Measurements from ENCODE around the gene ADAMTS18.
"Not testable (repeated sequence)": the region's sequence is repeated elsewhere in the genome, so short reads cannot be mapped to it uniquely, and the experiment has no call there.

The ADAMTS18 gene

DNA sequence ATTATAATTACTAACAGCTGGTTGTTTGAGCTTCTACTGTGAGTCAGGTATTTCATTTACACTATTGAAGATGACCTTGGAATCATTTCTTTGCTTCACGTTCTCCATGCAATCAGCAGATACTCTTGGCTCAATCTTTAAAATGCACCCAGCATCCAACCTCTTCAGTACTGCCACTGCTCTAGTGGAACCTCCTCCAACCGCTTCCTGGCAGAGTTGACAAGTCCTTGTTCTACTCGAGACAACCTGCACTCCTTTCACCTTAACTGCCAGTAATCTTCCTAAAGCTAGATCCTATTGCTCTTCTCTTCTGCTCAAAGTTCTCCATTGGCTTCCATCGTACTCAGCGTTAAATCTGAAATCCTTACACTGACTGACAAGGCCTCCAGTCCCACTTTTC lies 149.2 kb downstream of the ADAMTS18 start:
- Histone ChIP-seq H3K4me1 (ENCODE audit: low read length) (no peaks in the 10 kb centered on the region), H3K9me3 (ENCODE audit: insufficient read depth, low read length) (no peaks in the 10 kb centered on the region), H2AFZ (ENCODE audit: low read depth, low read length) (no peak overlapping the region), H3K27me3 (ENCODE audit: low read depth, low read length) (peaks cover 10% of the 10 kb centered on the region), H3K4me3 (ENCODE audit: low read length) (no peak overlapping the region), H3K27ac (ENCODE audit: low read length) (no peak overlapping the region), H4K20me1 (ENCODE audit: insufficient read depth, low read length) (no peaks in the 10 kb centered on the region), H3K79me2 (ENCODE audit: low read length) (no peaks in the 10 kb centered on the region), H3K4me2 (ENCODE audit: low read length) (no peak overlapping the region), H3K36me3 (replicated peaks; ENCODE audit: low read depth, low read length) (no peaks in the 10 kb centered on the region), H3K9ac (ENCODE audit: low read length) (no peak overlapping the region)
- TF ChIP-seq, protein P1, sequence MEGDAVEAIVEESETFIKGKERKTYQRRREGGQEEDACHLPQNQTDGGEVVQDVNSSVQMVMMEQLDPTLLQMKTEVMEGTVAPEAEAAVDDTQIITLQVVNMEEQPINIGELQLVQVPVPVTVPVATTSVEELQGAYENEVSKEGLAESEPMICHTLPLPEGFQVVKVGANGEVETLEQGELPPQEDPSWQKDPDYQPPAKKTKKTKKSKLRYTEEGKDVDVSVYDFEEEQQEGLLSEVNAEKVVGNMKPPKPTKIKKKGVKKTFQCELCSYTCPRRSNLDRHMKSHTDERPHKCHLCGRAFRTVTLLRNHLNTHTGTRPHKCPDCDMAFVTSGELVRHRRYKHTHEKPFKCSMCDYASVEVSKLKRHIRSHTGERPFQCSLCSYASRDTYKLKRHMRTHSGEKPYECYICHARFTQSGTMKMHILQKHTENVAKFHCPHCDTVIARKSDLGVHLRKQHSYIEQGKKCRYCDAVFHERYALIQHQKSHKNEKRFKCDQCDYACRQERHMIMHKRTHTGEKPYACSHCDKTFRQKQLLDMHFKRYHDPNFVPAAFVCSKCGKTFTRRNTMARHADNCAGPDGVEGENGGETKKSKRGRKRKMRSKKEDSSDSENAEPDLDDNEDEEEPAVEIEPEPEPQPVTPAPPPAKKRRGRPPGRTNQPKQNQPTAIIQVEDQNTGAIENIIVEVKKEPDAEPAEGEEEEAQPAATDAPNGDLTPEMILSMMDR (IDR thresholded peaks at IDR 0.05; ENCODE audit: low read depth, low read length) = no peak
- TF ChIP-seq EZH2phosphoT487 (IDR thresholded peaks at IDR 0.05; ENCODE audit: low read depth) = no peak

DNA sequence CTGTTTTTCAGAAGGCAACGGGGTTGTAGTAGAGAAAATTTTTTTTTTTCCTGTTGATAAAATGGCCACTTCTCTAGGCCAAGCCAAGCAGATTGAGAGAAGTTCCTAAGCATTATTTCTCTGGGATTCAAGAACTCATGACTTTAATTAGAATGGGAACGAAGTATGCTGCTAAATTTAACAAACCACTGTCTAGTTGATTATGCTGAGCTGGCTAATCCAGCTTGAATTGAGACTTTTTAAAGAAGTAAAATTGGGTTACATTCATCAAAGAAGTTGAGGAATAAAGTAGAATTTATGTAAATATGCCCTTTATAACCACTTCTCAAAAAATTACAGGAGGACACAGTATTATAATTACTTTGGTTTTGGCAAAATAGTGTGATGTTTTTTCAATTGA lies 152.5 kb downstream of the ADAMTS18 start:
- H3K4me1 ChIP-seq (ENCODE audit: low read length) = no peaks in the 10 kb centered on the region
- no peak for TF ChIP-seq EZH2phosphoT487 (IDR thresholded peaks at IDR 0.05; ENCODE audit: low read depth)
- TF ChIP-seq, protein P1 (IDR thresholded peaks at IDR 0.05; ENCODE audit: low read depth, low read length) = no peak
- H3K27ac ChIP-seq (ENCODE audit: low read length) = no peak overlapping the region
- H3K79me2 ChIP-seq (ENCODE audit: low read length) = no peaks in the 10 kb centered on the region
- H4K20me1 ChIP-seq (ENCODE audit: insufficient read depth, low read length) = no peaks in the 10 kb centered on the region
- no peaks in the 10 kb centered on the region for H3K36me3 ChIP-seq (replicated peaks; ENCODE audit: low read depth, low read length)
- no peak overlapping the region for H3K4me2 ChIP-seq (ENCODE audit: low read length)
- H3K9me3 ChIP-seq (ENCODE audit: insufficient read depth, low read length) = no peaks in the 10 kb centered on the region
- no peak overlapping the region for H3K4me3 ChIP-seq (ENCODE audit: low read length)
- 0 out of 2 replicates have a peak, but pooled peaks cover 4% of the 10 kb centered on the region for H3K27me3 ChIP-seq (ENCODE audit: low read depth, low read length)
- no peak overlapping the region for H2AFZ ChIP-seq (ENCODE audit: low read depth, low read length)
- no peak overlapping the region for H3K9ac ChIP-seq (ENCODE audit: low read length)

DNA sequence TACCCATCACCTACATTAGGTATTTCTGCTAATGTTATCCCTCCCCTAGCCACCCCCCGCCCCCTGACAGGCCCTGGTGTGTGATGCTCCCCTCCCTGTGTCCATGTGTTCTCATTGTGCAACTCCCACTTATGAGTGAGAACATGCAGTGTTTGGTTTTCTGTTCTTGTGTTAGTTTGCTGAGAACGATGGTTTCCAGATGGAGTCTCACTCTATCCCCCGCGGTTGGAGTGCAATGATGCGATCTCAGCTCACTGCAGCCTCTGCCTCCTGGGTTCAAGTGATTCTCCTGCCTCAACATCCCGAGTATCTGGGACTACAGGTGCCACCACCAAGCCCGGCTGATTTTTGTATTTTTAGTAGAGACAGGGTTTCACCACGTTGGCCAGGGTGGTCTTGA lies 155.5 kb downstream of the ADAMTS18 start:
- not testable (repeated sequence) for H3K36me3 ChIP-seq (replicated peaks; ENCODE audit: low read depth, low read length); H3K79me2 ChIP-seq (ENCODE audit: low read length); H3K9me3 ChIP-seq (ENCODE audit: insufficient read depth, low read length); H3K27me3 ChIP-seq (ENCODE audit: low read depth, low read length); H2AFZ ChIP-seq (ENCODE audit: low read depth, low read length); H3K27ac ChIP-seq (ENCODE audit: low read length); H3K4me1 ChIP-seq (ENCODE audit: low read length); H3K9ac ChIP-seq (ENCODE audit: low read length); H4K20me1 ChIP-seq (ENCODE audit: insufficient read depth, low read length); H3K4me2 ChIP-seq (ENCODE audit: low read length); H3K4me3 ChIP-seq (ENCODE audit: low read length)

DNA sequence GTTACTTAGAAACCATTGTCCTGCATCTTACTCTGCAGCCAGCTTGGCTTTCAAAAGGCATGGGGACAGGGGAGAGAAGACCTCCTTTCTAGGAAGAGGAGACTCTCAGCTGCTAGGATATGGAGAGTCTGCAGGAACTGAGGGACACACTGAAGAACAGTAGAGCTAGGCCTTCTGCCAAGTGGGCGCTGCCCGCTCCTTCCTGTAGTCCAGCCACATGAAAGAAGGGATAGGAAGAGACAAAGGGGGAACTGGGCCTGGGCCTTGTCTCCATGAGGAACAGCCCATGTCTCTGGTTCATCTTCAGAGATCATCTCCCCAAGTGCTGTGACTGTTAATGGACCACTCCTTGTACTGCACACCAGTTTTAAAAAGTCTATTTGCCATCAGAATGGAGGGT lies 157.3 kb downstream of the ADAMTS18 start:
- TF ChIP-seq EZH2phosphoT487 (IDR thresholded peaks at IDR 0.05; ENCODE audit: low read depth) = no peak
- TF ChIP-seq, protein P1 (IDR thresholded peaks at IDR 0.05; ENCODE audit: low read depth, low read length) = no peak
- peaks cover 14% of the 10 kb centered on the region; the same call in 1 of the 2 replicates for H3K27me3 ChIP-seq (ENCODE audit: low read depth, low read length)
- H3K4me2 ChIP-seq (ENCODE audit: low read length) = no peak overlapping the region
- H3K4me3 ChIP-seq (ENCODE audit: low read length) = no peak overlapping the region
- no peaks in the 10 kb centered on the region for H3K4me1 ChIP-seq (ENCODE audit: low read length)
- no peaks in the 10 kb centered on the region for H3K36me3 ChIP-seq (replicated peaks; ENCODE audit: low read depth, low read length)
- H3K79me2 ChIP-seq (ENCODE audit: low read length) = no peaks in the 10 kb centered on the region
- H4K20me1 ChIP-seq (ENCODE audit: insufficient read depth, low read length) = no peaks in the 10 kb centered on the region
- H3K9ac ChIP-seq (ENCODE audit: low read length) = no peak overlapping the region
- H2AFZ ChIP-seq (ENCODE audit: low read depth, low read length) = no peak overlapping the region
- no peaks in the 10 kb centered on the region for H3K9me3 ChIP-seq (ENCODE audit: insufficient read depth, low read length)
- no peak overlapping the region for H3K27ac ChIP-seq (ENCODE audit: low read length)

DNA sequence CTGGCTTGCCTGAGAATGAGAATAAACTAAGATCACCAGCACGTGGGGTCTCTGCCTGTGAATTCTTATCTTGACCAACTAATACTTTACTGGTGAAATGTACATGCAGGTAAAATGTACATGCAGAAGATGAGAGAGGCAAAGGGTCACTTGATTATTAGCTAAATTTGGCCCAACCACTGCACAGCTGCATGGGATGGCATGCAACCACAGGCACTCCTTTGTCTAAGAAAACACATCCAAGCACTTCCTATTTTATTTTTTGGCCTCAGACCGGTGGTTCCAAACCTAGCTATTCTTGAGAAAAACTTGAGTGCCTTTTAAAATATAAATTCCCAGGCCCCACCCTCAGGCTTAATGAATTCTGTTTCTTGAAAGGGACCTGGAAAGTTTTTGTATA lies 157.7 kb downstream of the ADAMTS18 start:
- H3K4me2 ChIP-seq (ENCODE audit: low read length) = no peak overlapping the region
- H4K20me1 ChIP-seq (ENCODE audit: insufficient read depth, low read length) = no peaks in the 10 kb centered on the region
- no peak overlapping the region for H2AFZ ChIP-seq (ENCODE audit: low read depth, low read length)
- TF ChIP-seq EZH2phosphoT487 (IDR thresholded peaks at IDR 0.05; ENCODE audit: low read depth) = no peak
- TF ChIP-seq, protein P1 (IDR thresholded peaks at IDR 0.05; ENCODE audit: low read depth, low read length) = no peak
- no peaks in the 10 kb centered on the region for H3K9me3 ChIP-seq (ENCODE audit: insufficient read depth, low read length)
- no peaks in the 10 kb centered on the region for H3K4me1 ChIP-seq (ENCODE audit: low read length)
- H3K79me2 ChIP-seq (ENCODE audit: low read length) = no peaks in the 10 kb centered on the region
- H3K36me3 ChIP-seq (replicated peaks; ENCODE audit: low read depth, low read length) = no peaks in the 10 kb centered on the region
- no peak overlapping the region for H3K9ac ChIP-seq (ENCODE audit: low read length)
- H3K27me3 ChIP-seq (ENCODE audit: low read depth, low read length) = peaks cover 14% of the 10 kb centered on the region; the same call in 1 of the 2 replicates
- H3K4me3 ChIP-seq (ENCODE audit: low read length) = no peak overlapping the region
- H3K27ac ChIP-seq (ENCODE audit: low read length) = no peak overlapping the region
